ENCODE results near the gene SNCAIP. TPM values are rescaled to one million over a fixed set of nuclear protein-coding genes. Genes with fewer than 3 reads are reported as not detected.

The SNCAIP gene
- total and polyA plus RNA-seq, 9 of the 15 experiments (the other 6 are each of a cell fraction or from before 2014, with no cell fraction given), result 0.04 TPM; not detected in 8

DNA sequence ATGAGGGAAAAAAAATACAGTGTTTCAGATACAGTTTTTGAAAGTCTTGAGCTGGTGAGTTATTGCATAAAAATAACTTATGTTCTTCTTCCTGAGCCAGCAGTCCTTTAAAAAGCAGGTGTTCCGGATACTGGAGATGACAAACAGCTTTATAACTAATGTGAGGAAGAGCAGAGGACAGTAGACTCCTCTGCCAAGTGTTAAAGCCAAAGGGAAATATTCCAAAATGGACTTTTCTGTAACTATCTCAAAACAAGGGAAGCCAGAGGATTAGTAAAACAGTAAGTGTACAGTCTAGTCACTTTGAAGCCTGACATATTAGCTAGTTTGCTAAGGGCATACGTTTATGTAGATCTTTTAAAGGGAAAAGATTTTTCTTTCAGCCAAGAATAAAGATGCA, 11.0 kb upstream of the SNCAIP start:
- intact Hi-C loops (cut with micrococcal nuclease), result no loop called here
- DNase-seq (ENCODE audit: extremely low read depth in 1 of 4, low spot score in 3 of 4) (no peak), FAIRE-seq (no peak), ATAC-seq (no peak)
- H2AFZ ChIP-seq (ENCODE audit: low read depth, low read length), result no peak overlapping the region
- H3K4me2 ChIP-seq (ENCODE audit: insufficient read depth, low read length), result no peak overlapping the region
- H3K9me3 ChIP-seq (replicated peaks; ENCODE audit: control insufficient read depth, insufficient read depth, low read depth, low read length), result no peaks in the 10 kb centered on the region
- H3K27ac ChIP-seq (ENCODE audit: extremely low read depth, low read depth, low read length), result no peak overlapping the region
- H4K20me1 ChIP-seq (replicated peaks; ENCODE audit: control insufficient read depth, insufficient read depth, low read length), result no peaks in the 10 kb centered on the region
- no peaks in the 10 kb centered on the region for H3K79me2 ChIP-seq (ENCODE audit: control insufficient read depth, insufficient read depth, low read length)
- no peaks in the 10 kb centered on the region for H3K4me1 ChIP-seq (replicated peaks in 1 of 2; ENCODE audit: control insufficient read depth in 2 of 2, insufficient read depth in 2 of 2, low read length in 2 of 2)
- no peak overlapping the region for H3K4me3 ChIP-seq
- no peak overlapping the region for H3K9ac ChIP-seq (ENCODE audit: insufficient read depth in 1 of 2, low read depth in 2 of 2, low read length in 2 of 2)
- H3K36me3 ChIP-seq (ENCODE audit: control insufficient read depth, insufficient read depth, low read length), result no peaks in the 10 kb centered on the region
- H3K9me1 ChIP-seq (ENCODE audit: control insufficient read depth, insufficient read depth, low read length), result no peaks in the 10 kb centered on the region
- no peaks in the 10 kb centered on the region for H3K27me3 ChIP-seq (ENCODE audit: control insufficient read depth in 2 of 2, insufficient read depth in 2 of 2, low read length in 2 of 2)
- no peak for TF ChIP-seq RFX5 (IDR thresholded peaks at IDR 0.05; ENCODE audit: low read depth, low read length)
- no peak for TF ChIP-seq ZBTB7A (IDR thresholded peaks at IDR 0.05; ENCODE audit: borderline replicate concordance, control insufficient read depth, low read depth, low read length)
- TF ChIP-seq, protein P1, sequence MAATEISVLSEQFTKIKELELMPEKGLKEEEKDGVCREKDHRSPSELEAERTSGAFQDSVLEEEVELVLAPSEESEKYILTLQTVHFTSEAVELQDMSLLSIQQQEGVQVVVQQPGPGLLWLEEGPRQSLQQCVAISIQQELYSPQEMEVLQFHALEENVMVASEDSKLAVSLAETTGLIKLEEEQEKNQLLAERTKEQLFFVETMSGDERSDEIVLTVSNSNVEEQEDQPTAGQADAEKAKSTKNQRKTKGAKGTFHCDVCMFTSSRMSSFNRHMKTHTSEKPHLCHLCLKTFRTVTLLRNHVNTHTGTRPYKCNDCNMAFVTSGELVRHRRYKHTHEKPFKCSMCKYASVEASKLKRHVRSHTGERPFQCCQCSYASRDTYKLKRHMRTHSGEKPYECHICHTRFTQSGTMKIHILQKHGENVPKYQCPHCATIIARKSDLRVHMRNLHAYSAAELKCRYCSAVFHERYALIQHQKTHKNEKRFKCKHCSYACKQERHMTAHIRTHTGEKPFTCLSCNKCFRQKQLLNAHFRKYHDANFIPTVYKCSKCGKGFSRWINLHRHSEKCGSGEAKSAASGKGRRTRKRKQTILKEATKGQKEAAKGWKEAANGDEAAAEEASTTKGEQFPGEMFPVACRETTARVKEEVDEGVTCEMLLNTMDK (IDR thresholded peaks at IDR 0.05; ENCODE audit: borderline replicate concordance, insufficient read depth, low read depth, low read length, poor library complexity, severe bottlenecking), result no peak
- TF ChIP-seq, protein P2, sequence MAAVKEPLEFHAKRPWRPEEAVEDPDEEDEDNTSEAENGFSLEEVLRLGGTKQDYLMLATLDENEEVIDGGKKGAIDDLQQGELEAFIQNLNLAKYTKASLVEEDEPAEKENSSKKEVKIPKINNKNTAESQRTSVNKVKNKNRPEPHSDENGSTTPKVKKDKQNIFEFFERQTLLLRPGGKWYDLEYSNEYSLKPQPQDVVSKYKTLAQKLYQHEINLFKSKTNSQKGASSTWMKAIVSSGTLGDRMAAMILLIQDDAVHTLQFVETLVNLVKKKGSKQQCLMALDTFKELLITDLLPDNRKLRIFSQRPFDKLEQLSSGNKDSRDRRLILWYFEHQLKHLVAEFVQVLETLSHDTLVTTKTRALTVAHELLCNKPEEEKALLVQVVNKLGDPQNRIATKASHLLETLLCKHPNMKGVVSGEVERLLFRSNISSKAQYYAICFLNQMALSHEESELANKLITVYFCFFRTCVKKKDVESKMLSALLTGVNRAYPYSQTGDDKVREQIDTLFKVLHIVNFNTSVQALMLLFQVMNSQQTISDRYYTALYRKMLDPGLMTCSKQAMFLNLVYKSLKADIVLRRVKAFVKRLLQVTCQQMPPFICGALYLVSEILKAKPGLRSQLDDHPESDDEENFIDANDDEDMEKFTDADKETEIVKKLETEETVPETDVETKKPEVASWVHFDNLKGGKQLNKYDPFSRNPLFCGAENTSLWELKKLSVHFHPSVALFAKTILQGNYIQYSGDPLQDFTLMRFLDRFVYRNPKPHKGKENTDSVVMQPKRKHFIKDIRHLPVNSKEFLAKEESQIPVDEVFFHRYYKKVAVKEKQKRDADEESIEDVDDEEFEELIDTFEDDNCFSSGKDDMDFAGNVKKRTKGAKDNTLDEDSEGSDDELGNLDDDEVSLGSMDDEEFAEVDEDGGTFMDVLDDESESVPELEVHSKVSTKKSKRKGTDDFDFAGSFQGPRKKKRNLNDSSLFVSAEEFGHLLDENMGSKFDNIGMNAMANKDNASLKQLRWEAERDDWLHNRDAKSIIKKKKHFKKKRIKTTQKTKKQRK (IDR thresholded peaks at IDR 0.05; ENCODE audit: borderline replicate concordance, low read depth, low read length), result no peak
- no peak for TF ChIP-seq STAT5A (IDR thresholded peaks at IDR 0.05; ENCODE audit: borderline replicate concordance, low read length)
- in situ Hi-C loops (cut with MboI), result no loop called here
- ChIA-PET CTCF (ENCODE audit: low intra/inter-chr PET ratio) (no interaction called here), POLR2A (no interaction called here)
- BruUV-seq (replicated peaks), result no TSS peak
- 0% methylated on average over 2 of the region's 2 CpGs for WGBS (ENCODE audit: insufficient coverage, low coverage, missing lambda C conversion rate)
